DMS 273 (cell line): ENCODE results near the gene GPR32.
"Not testable (repeated sequence)": the region's sequence is repeated elsewhere in the genome, so short reads cannot be mapped to it uniquely, and the experiment has no call there.

ENCODE experiments used
- DNase-seq: peaks from one replicate; lab custom pipeline; 2025; ENCODE audit not compliant: unreplicated experiment; lab: John Stamatoyannopoulos, UW

The GPR32 gene, protein sequence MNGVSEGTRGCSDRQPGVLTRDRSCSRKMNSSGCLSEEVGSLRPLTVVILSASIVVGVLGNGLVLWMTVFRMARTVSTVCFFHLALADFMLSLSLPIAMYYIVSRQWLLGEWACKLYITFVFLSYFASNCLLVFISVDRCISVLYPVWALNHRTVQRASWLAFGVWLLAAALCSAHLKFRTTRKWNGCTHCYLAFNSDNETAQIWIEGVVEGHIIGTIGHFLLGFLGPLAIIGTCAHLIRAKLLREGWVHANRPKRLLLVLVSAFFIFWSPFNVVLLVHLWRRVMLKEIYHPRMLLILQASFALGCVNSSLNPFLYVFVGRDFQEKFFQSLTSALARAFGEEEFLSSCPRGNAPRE

GRCh38 chr19:50770164-50770563, at the start of gene GPR32:
TSS of gene GPR32 (plus strand) at chr19:50770464. CDS start at chr19:50770601, 137 bp downstream.
- not testable (repeated sequence) for DNase-seq

- DNase-seq, result peak; percentile 63
Observed at GRCh38 chr19:50720921-50721381, 49.3 kb upstream of the GPR32 start.

DNA sequence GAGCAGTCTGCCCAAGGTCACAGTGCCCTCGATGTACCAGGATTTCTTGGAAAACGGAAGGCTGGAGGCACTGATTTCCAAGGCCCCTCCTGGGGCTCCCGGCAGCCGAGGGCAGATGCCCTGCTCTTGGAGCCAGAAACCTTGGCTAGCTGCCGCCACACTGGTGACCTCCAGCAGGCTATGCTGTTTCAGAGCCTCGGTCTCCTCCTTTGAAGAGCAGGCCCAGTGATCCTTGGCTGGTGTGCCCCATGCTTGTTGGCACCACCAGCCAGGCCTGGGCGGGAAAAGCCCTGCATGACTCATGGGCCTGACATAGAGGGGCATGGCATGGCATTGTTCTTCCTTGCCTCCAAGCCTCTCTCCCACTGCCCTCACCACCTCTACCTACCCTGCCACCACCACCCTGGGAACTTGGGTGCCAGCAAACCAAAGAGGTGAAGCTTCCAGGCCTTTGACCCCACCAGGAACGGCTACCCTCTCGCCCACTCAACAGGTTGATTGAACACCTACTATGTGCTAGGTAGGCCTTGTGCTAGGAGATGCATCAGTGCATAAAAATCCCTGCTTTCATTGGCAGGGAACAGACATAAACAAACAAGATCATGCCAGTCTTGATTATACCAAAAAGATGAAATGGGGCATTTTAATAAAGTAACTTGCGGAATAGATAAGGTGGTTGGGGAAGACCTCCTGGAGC, 48.7 kb upstream of the GPR32 start:
- peak; percentile 58 for DNase-seq

DNA sequence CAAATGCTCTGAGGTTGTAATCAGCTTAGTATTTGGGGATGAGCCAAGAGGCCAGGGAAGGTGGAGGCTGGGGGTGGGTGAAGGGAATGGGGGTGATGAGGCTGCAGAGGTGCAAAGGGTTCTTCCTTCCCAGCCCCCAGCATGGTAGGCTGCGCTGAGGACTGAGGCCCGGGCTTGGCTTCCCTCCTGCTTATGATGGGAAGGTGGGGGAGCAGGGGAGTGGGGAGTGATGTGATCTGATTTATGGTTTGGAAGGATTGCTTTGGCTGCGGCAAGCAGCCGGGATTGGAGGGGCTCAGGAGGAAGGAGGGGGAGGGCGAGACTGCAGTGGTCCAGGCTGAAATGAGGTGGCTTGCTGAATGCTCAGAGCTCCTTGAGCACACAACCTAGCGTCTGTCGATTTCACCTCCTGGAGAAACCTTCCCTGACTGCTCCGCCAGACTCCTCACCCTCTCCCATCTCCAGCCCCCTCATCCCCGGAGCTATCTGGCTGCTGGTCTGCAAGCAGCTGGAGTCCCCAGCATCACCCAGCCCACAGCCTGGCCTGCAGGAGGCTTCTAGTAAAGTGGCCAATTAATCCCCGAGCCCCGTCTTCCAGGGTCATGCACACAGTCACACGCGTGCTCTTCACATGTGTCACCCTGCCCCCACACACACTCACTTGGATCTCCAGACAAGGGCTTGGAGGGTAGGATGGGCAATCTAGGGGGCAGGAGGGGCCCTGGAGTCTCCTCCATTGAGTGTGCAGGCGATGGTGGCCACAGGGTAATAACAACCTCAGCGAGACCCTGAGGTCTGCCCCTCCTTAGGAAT, 47.9 kb upstream of the GPR32 start:
- no peak for DNase-seq

DNA sequence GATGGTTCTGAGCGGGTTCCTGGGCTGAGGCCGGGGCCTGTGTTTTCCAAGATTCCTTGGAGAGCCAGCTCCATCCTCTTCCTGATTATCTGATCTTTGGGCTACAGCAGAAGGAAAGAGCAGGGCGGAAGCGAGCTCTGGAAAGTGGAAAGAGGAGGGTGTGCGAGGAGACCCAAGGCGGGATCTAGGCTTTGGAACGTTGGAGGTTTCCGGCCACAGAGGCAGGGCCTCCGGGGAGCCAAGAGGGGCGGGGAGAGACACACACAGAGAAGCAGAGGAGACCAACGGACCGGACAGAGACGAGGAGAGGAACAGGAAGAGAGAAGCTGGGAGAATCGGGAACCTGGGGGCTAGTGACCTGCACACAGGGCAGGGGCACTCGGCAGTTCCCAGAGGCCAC, 47.2 kb upstream of the GPR32 start, which contains the start of gene CLEC11A:
Gene CLEC11A, plus strand, starts transcription at position 296 of the 400 bp plus-strand sequence. CDS start 162 bp downstream, outside the sequence.
- DNase-seq, result no peak

DNA sequence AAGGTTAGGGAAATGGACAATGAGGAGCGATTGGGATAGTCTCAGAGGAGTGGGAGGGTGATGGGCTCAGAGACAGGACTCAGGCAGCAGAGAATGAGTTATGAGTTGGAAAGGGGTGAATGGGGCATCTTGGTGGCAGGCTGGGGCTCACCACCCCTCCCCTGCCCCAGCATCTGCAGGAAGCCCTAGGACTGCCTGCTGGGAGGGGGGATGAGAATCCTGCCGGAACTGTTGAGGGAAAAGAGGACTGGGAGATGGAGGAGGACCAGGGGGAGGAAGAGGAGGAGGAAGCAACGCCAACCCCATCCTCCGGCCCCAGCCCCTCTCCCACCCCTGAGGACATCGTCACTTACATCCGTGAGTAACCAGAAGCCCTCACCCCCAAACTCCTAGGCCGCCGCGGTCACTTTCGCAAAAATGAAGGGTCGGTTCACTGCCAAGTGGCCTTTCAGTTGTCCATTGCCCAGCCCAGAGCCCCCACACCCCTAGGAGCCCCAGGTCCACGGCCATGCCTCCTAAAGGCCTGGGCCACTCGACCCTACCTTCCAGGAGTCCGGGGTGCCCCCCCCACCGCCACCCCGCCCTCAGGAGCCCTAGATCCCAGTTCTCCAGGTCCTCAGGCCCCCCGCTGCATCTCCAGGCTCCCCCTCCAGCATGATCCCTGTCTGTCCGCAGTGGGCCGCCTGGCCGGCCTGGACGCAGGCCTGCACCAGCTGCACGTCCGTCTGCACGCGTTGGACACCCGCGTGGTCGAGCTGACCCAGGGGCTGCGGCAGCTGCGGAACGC, 46.3 kb upstream of the GPR32 start:
- no peak for DNase-seq

DNA sequence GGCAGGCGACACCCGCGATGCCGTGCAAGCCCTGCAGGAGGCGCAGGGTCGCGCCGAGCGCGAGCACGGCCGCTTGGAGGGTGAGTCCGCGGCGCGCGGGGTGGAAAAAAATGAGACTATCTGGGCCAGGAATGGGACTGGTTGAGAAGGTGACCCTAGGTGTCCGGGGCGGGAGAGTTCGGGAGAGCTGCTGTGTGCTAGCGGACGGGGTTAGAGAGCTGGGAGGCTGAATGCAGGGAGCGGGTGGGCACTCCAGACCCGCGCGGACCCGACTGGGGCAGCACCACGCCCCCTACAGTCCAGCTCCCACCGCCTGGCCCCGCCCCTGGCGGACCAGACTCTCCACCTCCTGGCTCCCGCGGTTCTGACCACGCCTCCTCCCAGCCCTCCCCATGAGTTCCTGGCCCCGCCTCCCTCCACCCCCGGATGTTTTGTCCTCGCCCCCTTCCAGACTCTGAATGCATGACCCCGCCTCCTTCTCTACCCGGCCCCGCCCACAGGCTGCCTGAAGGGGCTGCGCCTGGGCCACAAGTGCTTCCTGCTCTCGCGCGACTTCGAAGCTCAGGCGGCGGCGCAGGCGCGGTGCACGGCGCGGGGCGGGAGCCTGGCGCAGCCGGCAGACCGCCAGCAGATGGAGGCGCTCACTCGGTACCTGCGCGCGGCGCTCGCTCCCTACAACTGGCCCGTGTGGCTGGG, 45.6 kb upstream of the GPR32 start:
- peak; percentile 97 for DNase-seq

- DNase-seq, result no peak
Observed at GRCh38 chr19:50725218-50725910, 44.9 kb upstream of the GPR32 start.

GRCh38 chr19:50725911-50726230, 44.4 kb upstream of the GPR32 start:
- DNase-seq, result no peak

- DNase-seq, result peak; percentile 35
Observed at GRCh38 chr19:50728084-50728737, 42.1 kb upstream of the GPR32 start.

DNA sequence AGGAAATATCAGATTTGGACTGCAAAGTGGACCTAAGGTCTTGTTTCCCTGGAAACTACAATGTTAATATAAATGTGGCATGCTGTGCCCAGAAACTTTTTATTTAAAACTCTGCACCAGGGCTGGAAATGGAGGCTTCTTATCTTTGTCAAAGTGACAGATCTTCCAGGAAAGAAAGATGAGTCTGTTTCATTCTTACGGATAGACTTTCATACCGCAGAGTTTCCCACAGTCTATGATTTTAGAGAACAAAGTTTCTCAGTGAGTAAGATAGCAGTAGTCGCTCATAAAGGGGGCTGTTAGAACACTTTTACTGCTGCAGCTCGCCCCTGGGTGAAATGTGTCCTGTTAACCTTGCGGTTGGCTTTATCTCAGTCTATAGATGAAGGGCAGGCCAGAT, 40.4 kb upstream of the GPR32 start:
- DNase-seq, result no peak

GRCh38 chr19:50735869-50736268, 34.4 kb upstream of the GPR32 start:
- DNase-seq, result no peak

- no peak for DNase-seq
Observed at GRCh38 chr19:50736338-50736737, 33.9 kb upstream of the GPR32 start.

DNA sequence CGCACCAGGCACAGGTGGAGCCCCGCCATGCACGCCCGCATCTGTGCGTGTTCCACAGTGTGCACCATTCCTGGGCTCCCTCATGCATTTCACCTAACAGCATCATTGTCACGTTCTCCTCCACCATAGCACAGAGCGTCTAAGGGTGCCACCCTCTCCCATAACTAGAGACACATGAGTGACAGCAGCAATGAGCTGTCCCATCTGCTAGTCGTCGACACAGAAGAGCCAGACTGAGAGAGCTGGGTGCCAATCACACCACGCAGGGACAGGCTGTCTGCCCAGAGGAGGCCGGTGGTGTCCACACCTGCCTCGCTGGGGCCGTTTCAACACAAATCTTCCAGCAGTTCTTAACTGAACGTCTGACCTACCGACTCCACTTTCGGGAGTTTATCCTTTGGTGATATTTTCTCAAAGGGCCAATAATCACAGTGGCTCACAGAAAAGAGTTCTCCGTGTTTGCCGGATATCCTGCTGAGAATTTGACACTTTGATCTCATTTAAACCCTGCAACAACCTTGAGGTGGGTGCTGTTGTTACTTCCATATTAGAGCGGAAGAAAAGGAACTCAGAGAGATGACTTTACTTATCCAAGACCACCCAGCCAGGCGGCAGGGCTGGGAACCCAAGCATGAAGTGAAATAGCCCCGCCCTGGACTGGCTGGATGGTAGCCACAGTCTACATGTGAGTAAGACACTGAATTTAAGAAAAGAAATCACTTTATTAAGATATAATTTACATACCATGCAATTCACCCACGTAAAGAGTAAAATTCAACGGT, 30.9 kb upstream of the GPR32 start:
- no peak for DNase-seq

- DNase-seq, result peak; percentile 31
Observed at GRCh38 chr19:50739914-50740426, 30.3 kb upstream of the GPR32 start.

DNA sequence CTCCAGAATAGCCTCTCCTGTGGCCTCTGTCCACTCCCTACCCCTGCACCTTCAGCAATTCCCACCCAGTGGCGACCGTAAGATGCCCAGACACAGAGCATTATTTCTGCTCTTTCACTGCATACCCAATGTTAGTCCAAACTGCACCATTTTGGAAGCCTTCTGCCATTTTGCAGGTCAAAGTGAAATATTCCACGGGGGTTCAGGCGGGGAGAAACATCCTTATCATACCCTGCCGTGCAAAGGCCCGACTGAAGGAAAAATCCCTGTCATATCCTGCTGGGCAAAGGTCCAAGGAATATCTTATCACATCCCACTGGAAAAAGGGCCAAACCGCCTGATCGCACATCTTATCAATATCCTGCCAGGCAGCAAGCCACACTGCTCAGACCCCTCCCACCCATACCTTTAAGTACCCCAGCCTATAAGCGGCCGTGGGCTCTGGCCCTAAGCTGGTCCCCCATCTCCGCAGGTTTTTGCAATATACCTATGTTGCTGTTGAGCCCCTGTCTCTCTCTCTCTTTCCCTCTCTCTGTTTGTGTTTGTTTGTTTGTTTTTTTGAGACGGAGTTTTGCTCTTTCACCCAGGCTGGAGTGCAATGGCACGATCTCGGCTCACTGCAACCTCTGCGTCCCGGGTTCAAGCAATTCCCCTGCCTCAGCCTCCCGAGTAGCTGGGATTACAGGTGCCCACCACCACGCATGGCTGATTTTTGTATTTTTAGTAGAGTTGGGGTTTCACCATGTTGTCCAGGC, 28.9 kb upstream of the GPR32 start:
- no peak for DNase-seq

DNA sequence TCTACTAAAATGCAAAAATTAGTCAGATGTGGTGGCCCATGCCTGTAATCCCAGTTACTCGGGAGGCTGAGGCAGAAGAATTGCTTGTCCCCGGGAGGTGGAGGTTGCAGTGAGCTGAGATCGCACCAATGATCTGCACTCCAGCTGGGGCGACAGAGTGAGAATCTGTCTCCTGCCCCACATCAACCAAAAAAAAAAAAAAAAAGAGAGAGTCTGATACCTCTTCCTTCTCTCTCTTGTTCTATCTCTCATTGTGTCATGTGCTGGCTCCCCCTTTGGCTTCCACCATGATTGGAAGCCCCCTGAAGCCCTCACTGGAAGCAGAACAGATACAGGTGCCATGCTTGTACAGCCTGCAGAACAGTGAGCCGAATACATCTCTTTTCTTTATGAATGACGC, 26.7 kb upstream of the GPR32 start:
- DNase-seq, result no peak
